ENCODE results near the gene TMPRSS3. TPM values are rescaled to one million over a fixed set of nuclear protein-coding genes. Genes with fewer than 3 reads are reported as not detected.

Gene TMPRSS3
- total RNA-seq: not detected in 2 replicates

GRCh38 chr21:42395905-42396651 lies at the start of gene TMPRSS3:
Gene TMPRSS3, minus strand, starts transcription at chr21:42396052. Its CDS starts 635 bp downstream, at chr21:42395417.

DNA sequence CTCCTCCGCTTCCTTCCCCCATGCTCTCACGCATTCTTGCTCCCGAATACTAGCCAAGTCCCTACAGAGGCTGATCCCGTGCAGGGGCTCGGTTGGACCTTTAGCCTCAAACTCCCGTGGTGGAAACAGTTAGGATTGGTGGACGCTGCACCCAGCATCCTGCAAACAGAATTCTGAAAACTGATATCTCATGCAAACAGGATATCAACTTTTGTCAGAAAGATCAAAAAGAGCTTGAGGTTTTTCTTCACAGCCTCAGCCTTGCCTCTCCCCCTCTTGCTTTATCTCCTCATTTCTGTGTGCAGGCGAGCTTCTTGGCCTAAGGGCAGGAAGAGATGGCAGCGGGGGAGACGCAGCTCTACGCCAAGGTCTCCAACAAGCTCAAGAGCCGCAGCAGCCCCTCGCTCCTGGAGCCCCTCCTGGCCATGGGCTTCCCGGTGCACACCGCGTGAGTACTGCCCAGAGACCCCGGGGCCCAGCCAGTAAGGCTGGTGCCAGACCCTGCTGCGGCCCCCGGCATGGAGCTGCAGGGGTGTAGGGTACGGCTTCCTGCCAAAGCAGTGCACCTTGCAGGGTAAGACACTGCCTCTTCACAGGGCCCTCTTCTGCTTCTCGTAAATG lies 7.9 kb upstream of the TMPRSS3 start, which contains the start of gene UBASH3A:
Gene UBASH3A, plus strand, starts transcription at position 292 of the 621 bp plus-strand sequence. Its CDS starts 44 bp downstream, at position 336.

DNA sequence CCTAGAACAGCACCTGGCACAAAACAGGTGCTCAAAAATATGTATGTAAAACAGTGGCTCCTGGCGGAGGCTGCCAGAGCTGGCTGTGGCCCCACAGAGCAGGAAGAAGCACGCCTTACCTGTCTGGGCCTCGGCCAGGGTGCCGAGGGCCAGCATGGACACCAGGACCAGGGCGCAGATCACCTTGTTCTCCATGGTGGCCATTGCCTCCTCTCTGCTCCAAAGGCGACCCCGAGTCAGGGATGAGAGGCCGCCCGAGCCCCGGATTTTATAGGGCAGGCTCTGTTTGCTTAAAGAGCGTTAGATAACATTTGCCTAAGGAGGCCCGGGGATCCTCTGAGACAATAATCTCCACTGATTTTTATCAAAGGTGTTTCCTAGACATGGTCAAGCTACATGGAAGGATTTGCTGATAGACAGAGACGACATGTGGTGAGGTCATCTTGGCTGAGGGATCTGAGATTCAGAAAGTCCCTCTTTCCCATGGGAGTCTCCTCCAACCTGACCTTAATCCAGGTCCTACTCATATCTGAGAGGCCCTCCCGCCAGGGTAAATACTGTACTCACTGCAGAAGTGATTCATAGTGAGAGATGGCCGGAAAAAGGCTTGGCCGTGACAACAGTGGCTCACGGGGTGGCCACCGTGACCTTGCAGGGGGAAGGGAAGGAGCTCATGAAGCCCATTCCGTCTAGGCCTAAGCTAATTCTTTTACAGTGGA lies 29.4 kb downstream of the TMPRSS3 start, which contains the start of gene TFF1:
Gene TFF1, minus strand, starts transcription at position 244 of the 719 bp plus-strand sequence. Its CDS starts 40 bp downstream, at position 204.

DNA sequence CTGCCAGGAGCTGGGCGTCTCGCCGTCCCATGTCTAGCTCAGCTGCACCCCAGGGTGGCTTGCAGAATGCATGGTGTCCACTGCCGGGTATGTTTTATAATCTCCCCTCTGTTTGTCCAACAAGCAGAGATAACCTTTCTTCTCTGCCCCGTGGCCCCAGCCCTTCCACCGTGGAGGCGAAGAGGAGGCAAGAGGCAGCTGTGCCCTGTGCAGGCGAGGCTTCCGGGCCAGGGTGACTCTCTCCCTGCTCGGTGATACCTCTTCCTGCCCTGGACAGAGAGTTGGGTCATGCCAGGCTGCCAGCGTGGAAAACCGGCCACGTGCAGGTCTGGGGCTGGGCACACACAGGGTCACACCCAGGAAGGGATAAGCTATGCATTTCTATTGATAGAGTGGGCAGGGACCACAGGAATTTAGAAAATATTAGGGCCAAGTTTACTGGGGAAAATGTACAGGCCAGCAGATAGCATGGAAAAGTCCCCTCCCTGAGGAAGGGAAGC lies 44.9 kb downstream of the TMPRSS3 start, which contains the start of gene TFF2:
Gene TFF2, minus strand, starts transcription at position 68 of the 500 bp plus-strand sequence. Its CDS starts 37 bp downstream, at position 31.

Other genes with a start within 250 kb of the TMPRSS3 start
- 41.6 and 50.8 TPM in 2 replicates for gene ABCG1, start 176.9 kb downstream of the TMPRSS3 start, total RNA-seq
- not detected in 2 replicates for gene TFF3, start 80.6 kb downstream of the TMPRSS3 start, total RNA-seq
- not detected in 2 replicates for gene TFF2, start 45.1 kb downstream of the TMPRSS3 start, total RNA-seq
- not detected in 2 replicates for gene TFF1, start 29.5 kb downstream of the TMPRSS3 start, total RNA-seq
- not detected in 2 replicates for gene UBASH3A, start 7.8 kb upstream of the TMPRSS3 start, total RNA-seq
- gene RSPH1, start 100.2 kb upstream of the TMPRSS3 start, total RNA-seq: 0.09 TPM in 1 of 2 replicates, not detected in the other
- 6.9 and 7.9 TPM in 2 replicates for gene SLC37A1, start 117.8 kb upstream of the TMPRSS3 start, total RNA-seq